SU-DHL-6 (cell line): ENCODE results near the gene CDKN1A.

Experiments used
- CTCF ChIP-seq: fragments of 200-600 bp; sonication (generic); IDR thresholded peaks from one replicate; pipeline ENCODE4 v1.5.1; 2017; ENCODE audit warnings: antibody characterized with exemption, mild to moderate bottlenecking, low read length, moderate library complexity; ENCODE audit not compliant: insufficient read depth, poor library complexity, severe bottlenecking
- EZH2phosphoT487 ChIP-seq: fragments of 200-600 bp; sonication (generic), shearing (Covaris generic); conservative IDR thresholded peaks from 2 replicates; pipeline ENCODE4 v1.6.1; 2018; ENCODE audit warnings: mild to moderate bottlenecking, antibody characterized with exemption, low read length, moderate library complexity, mixed read lengths

- TF ChIP-seq CTCF (no peak), EZH2phosphoT487 (no peak)
Measured at GRCh38 chr6:36720251-36721141, 42.0 kb downstream of the CDKN1A start.
